ENCODE measurements around the gene PTPN14. TPM values are rescaled to one million over a fixed set of nuclear protein-coding genes. Genes with fewer than 3 reads are reported as not detected.
A peak's percentile ranks its signal among the peaks of the same experiment; 100 is the strongest.

Gene PTPN14
- total RNA-seq, 1 experiment from 2014 or later: 39.1 TPM

- no peak for DNase-seq (ENCODE audit: low read depth in 1 of 2, low spot score in 2 of 2)
- no peaks in the 10 kb centered on the region for H3K27me3 ChIP-seq (replicated peaks)
- peaks cover 16% of the 10 kb centered on the region for H3K4me1 ChIP-seq (replicated peaks)
- H3K27ac ChIP-seq: no peak overlapping the region
- peaks cover 31% of the 10 kb centered on the region for H3K36me3 ChIP-seq
- H3K4me3 ChIP-seq: no peak overlapping the region
- 0 out of 2 replicates have a peak, but pooled peaks cover 2% of the 10 kb centered on the region for H3K9me3 ChIP-seq (replicated peaks)
These were observed 86.7 kb downstream of the PTPN14 start for GRCh38 chr1:214464445-214465287.

- peaks cover 20% of the 10 kb centered on the region for H3K4me1 ChIP-seq (replicated peaks)
- peaks cover 31% of the 10 kb centered on the region for H3K36me3 ChIP-seq
- no peak overlapping the region for H3K27ac ChIP-seq
- 0 out of 2 replicates have a peak, but pooled peaks cover 2% of the 10 kb centered on the region for H3K9me3 ChIP-seq (replicated peaks)
- no peak for DNase-seq (ENCODE audit: low read depth in 1 of 2, low spot score in 2 of 2)
- no peaks in the 10 kb centered on the region for H3K27me3 ChIP-seq (replicated peaks)
- no peak overlapping the region for H3K4me3 ChIP-seq
These were observed 87.8 kb downstream of the PTPN14 start for GRCh38 chr1:214463596-214463995.

DNA sequence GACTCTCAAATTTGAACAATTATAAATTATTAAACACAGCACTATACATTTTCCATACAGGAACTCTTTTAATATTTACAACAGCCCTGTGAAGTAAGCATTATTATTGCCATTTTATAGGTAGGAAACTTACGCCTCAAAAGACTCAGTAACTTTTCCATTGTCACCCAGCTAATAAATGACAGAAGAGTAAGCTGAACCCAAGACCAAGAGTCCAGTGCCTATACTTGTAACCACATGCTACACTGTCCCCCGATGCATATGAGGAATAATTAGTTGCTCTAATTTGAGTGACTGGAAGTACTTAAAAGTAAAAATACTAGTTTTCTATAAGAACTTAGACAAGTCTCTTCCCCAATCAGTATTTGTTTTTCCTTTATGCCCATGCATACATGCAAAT is 88.5 kb downstream of the PTPN14 start:
- Histone ChIP-seq H3K36me3 (peaks cover 31% of the 10 kb centered on the region), H3K4me3 (no peak overlapping the region), H3K4me1 (replicated peaks) (peaks cover 24% of the 10 kb centered on the region), H3K27me3 (replicated peaks) (no peaks in the 10 kb centered on the region), H3K27ac (no peak overlapping the region), H3K9me3 (replicated peaks) (0 out of 2 replicates have a peak, but pooled peaks cover 2% of the 10 kb centered on the region)
- DNase-seq (ENCODE audit: low read depth in 1 of 2, low spot score in 2 of 2): no peak

GRCh38 chr1:214461305-214461704 is 90.1 kb downstream of the PTPN14 start:
- DNase-seq (ENCODE audit: low read depth in 1 of 2, low spot score in 2 of 2): no peak

DNA sequence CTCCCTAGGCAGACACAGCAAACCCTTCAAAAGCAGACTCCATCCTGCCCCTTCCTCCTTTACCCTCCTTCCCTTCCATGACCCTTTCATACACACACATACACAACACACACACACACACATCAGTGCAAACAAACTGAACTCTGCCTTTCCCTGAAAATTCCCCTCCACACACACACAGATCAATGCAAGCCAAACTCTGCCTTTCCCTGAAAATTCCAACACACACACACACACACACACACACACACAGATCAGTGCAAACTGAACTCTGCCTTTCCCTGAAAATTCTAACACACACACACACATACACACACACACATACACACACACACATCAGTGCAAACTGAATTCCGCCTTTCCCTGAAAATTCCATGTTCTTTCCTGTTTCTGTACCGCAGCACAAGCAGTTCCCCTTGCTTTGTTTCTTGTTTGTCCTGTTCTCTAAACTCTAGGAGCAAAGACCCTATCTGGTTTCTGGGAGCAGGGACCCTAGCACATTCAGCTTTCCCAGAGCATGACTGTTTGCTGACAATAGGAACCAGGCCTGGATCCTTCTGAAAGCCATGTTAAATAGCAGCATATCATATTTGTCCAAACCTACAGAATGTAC is 91.0 kb downstream of the PTPN14 start:
- no peak for DNase-seq (ENCODE audit: low read depth in 1 of 2, low spot score in 2 of 2)
- Histone ChIP-seq H3K4me1 (replicated peaks) (peaks cover 22% of the 10 kb centered on the region), H3K36me3 (peaks cover 37% of the 10 kb centered on the region), H3K27me3 (replicated peaks) (no peaks in the 10 kb centered on the region), H3K9me3 (replicated peaks) (0 out of 2 replicates have a peak, but pooled peaks cover 2% of the 10 kb centered on the region), H3K27ac (no peak overlapping the region), H3K4me3 (no peak overlapping the region)

More at GRCh38 chr1:214461305-214461704, 90.1 kb downstream of the PTPN14 start:
- peaks cover 37% of the 10 kb centered on the region for H3K36me3 ChIP-seq
- H3K4me1 ChIP-seq (replicated peaks): peaks cover 14% of the 10 kb centered on the region
- H3K27ac ChIP-seq: no peak overlapping the region
- no peak overlapping the region for H3K4me3 ChIP-seq
- no peaks in the 10 kb centered on the region for H3K27me3 ChIP-seq (replicated peaks)
- H3K9me3 ChIP-seq (replicated peaks): 0 out of 2 replicates have a peak, but pooled peaks cover 2% of the 10 kb centered on the region

DNA sequence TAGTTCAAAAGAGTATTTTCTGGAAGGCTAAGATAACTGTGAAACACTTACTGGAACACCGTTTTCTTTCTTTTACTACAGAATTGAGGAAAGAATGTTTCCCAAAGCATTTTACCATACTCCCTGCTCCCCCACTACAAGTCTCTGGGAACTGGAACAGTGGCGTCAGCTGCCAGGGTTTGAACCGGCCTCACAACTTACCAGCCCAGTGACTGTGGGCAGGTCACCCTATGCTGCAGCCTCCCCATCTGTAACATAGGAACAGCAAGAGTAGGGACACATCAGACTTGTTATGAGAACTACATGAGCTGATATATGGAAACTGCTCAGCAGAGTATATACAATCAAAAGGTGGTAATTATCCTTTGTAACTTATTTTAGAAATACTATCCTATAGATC is 91.5 kb downstream of the PTPN14 start:
- Histone ChIP-seq H3K36me3 (peaks cover 37% of the 10 kb centered on the region), H3K27ac (no peak overlapping the region), H3K4me1 (replicated peaks) (peaks cover 27% of the 10 kb centered on the region), H3K4me3 (no peak overlapping the region), H3K27me3 (replicated peaks) (no peaks in the 10 kb centered on the region), H3K9me3 (replicated peaks) (0 out of 2 replicates have a peak, but pooled peaks cover 2% of the 10 kb centered on the region)
- no peak for DNase-seq (ENCODE audit: low read depth in 1 of 2, low spot score in 2 of 2)

DNA sequence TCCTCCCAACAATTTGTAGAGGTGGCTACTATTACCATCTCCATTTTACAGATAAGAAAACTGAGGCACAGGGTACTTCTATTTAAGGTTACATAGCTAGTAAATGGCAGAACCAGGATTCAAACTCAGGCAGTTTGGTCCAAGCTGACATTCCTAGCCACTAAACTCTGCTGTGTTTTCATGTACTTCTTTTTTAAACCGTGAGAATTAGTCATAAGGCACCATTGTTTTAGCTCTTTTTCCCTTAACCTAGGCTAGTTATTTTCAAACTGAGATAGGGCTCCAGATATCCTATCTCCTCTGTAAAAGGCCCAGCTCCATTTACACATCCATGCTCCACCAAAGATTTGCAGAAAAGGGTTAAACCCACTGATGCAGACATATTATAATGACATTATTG is 92.9 kb downstream of the PTPN14 start:
- no peak for DNase-seq (ENCODE audit: low read depth in 1 of 2, low spot score in 2 of 2)
- Histone ChIP-seq H3K27ac (0 out of 2 replicates have a peak overlapping the region, but pooled peaks have one; percentile 13), H3K4me1 (replicated peaks) (peaks cover 38% of the 10 kb centered on the region)

GRCh38 chr1:214455971-214456867 is 95.2 kb downstream of the PTPN14 start:
- DNase-seq (ENCODE audit: low read depth in 1 of 2, low spot score in 2 of 2): no peak
- Histone ChIP-seq H3K4me3 (no peak overlapping the region), H3K4me1 (replicated peaks) (peaks cover 49% of the 10 kb centered on the region), H3K36me3 (peaks cover 11% of the 10 kb centered on the region; the same call in 1 of the 2 replicates), H3K9me3 (replicated peaks) (no peaks in the 10 kb centered on the region), H3K27me3 (replicated peaks) (no peaks in the 10 kb centered on the region), H3K27ac (no peak overlapping the region)

More for the DNA sequence above, 92.9 kb downstream of the PTPN14 start:
- Histone ChIP-seq H3K9me3 (replicated peaks) (0 out of 2 replicates have a peak, but pooled peaks cover 2% of the 10 kb centered on the region), H3K27me3 (replicated peaks) (no peaks in the 10 kb centered on the region), H3K36me3 (peaks cover 30% of the 10 kb centered on the region), H3K4me3 (no peak overlapping the region)

DNA sequence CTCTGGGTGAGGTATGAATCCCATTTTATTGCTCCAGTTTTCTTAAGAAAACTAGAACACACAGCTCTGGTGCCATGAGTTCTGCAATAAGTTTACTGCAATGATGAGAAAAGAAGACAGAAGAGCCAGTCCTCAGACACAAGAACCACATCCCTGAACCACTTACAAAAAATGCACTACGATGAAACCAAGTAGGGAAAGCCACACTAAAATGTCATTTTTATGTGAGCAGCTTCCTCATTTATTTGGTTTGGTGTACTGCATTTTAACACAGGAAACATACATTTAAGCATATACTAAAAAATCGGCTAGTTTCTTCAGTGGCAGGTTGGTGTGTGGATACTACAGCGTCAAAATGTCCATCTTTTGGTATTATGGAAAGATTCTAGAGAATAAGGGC is 95.9 kb downstream of the PTPN14 start:
- Histone ChIP-seq H3K27ac (peak overlapping the region; percentile 40; the same call in 1 of the 2 replicates), H3K36me3 (peaks cover 9% of the 10 kb centered on the region; the same call in 1 of the 2 replicates), H3K27me3 (replicated peaks) (no peaks in the 10 kb centered on the region), H3K4me3 (no peak overlapping the region), H3K4me1 (replicated peaks) (peaks cover 49% of the 10 kb centered on the region), H3K9me3 (replicated peaks) (no peaks in the 10 kb centered on the region)
- DNase-seq (ENCODE audit: low read depth in 1 of 2, low spot score in 2 of 2): no peak

DNA sequence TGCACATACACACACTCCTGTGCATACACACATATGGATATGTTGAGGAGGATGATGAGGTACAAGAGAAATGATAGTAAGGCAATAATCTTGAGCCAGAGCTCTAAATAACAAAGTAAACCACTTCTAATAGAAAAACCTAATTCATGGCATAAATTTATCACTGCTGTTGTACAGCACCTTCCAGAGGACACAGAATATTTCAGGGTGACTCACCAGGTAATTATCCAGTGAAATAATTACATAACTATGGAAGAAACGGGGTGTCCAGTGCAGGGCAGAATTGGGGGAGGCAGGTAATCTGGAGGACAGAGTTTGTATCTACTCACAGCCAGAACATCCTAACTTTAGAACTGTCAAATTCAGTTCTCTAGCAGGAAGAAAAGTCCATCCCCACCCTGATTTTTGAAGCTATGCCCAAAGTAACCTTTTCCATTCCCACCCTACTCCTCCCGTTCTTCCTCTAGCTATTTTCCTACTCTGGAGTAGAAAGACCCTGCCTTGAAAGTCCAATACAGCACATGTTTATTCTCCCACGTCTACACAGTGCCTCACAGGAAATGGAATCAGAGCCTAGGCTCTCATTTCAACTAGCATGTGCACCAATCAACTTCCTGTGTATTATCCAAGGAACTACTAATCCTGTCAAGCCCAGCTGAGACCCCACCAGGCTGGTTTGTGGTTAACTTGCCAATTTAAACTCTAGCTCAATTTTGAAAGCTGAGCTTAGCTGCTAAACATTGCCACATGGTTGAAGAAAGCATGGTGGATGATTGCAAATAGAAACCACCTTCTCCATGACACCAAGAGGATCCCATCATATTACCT is 96.6 kb downstream of the PTPN14 start:
- Histone ChIP-seq H3K36me3 (peaks cover 6% of the 10 kb centered on the region; the same call in 1 of the 2 replicates), H3K27me3 (replicated peaks) (no peaks in the 10 kb centered on the region), H3K4me3 (no peak overlapping the region), H3K4me1 (replicated peaks) (peaks cover 49% of the 10 kb centered on the region), H3K27ac (peak overlapping the region; percentile 40), H3K9me3 (replicated peaks) (no peaks in the 10 kb centered on the region)
- DNase-seq (ENCODE audit: low read depth in 1 of 2, low spot score in 2 of 2): peak in 1 of 2 experiments; percentile 49

GRCh38 chr1:214453109-214453722 is 98.2 kb downstream of the PTPN14 start:
- DNase-seq (ENCODE audit: low read depth in 1 of 2, low spot score in 2 of 2): no peak
- peaks cover 9% of the 10 kb centered on the region; the same call in 1 of the 2 replicates for H3K36me3 ChIP-seq
- H3K27me3 ChIP-seq (replicated peaks): no peaks in the 10 kb centered on the region
- H3K4me3 ChIP-seq: no peak overlapping the region
- H3K27ac ChIP-seq: no peak overlapping the region
- no peaks in the 10 kb centered on the region for H3K9me3 ChIP-seq (replicated peaks)
- H3K4me1 ChIP-seq (replicated peaks): peaks cover 48% of the 10 kb centered on the region

DNA sequence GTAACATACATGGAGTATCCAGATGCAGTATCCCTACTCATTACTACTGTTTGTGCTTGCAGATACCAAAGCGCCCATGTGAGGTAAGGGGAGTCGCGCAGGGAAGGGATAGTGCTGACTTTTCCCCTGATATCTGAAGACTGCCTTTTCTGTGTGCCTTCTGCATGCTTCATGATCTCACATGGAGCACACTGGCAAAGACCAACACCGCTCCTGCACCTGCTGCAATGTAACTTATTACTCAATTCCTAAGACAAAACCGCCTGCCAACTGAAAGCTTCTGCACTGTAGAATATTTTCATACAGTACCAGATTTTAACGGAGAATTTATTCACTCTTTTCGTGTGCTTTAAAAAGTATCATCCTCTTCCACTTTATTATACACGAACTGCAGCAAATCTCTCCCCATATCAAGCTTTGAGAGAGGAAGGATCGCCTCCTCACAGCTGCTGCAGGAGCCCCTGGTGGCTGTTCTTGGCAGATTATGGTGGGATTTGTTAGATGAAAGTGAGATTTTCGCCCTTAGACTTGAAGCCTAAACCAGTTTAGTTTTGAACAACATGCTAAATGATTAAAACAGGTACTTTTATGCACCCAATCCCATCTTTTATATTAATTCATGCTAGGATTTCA is 99.1 kb downstream of the PTPN14 start:
- H3K4me1 ChIP-seq (replicated peaks): peaks cover 56% of the 10 kb centered on the region

More for the DNA sequence above, 99.1 kb downstream of the PTPN14 start:
- Histone ChIP-seq H3K27ac (no peak overlapping the region), H3K27me3 (replicated peaks) (no peaks in the 10 kb centered on the region), H3K9me3 (replicated peaks) (no peaks in the 10 kb centered on the region), H3K36me3 (peaks cover 9% of the 10 kb centered on the region; the same call in 1 of the 2 replicates), H3K4me3 (no peak overlapping the region)
- DNase-seq (ENCODE audit: low read depth in 1 of 2, low spot score in 2 of 2): no peak

Measured in SJSA1 (cell line).